Middle frontal gyrus (tissue), 1 donor: ENCODE data around the gene MLLT10.
"Not testable (repeated sequence)": the region's sequence is repeated elsewhere in the genome, so short reads cannot be mapped to it uniquely, and the experiment has no call there.

Source experiments
- DNase-seq: peaks from one replicate; pipeline ENCODE4 v3.0.0-alpha.2; 2015; ENCODE audit warnings: low spot score; ENCODE audit errors: extremely low spot score

Gene MLLT10

DNA sequence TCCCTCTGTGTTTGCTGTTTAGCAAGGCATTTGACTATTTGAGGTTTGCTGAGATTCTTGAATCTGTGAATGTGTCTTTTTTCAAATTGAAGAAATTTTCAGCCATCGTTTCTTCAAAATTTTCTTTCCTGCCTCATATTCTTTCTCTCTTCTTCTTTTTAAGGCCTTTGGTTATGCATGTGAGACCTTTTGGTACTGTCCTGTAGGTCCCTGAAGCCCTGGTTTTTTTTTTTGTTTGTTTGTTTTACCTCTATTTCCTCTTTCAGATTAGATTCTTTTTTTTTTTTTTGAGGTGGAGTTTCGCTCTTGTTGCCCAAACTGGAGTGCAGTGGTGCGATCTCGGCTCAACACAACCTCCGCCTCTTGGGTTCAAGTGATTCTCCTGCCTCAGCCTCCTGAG lies 45.3 kb downstream of the MLLT10 start:
- no peak for DNase-seq

DNA sequence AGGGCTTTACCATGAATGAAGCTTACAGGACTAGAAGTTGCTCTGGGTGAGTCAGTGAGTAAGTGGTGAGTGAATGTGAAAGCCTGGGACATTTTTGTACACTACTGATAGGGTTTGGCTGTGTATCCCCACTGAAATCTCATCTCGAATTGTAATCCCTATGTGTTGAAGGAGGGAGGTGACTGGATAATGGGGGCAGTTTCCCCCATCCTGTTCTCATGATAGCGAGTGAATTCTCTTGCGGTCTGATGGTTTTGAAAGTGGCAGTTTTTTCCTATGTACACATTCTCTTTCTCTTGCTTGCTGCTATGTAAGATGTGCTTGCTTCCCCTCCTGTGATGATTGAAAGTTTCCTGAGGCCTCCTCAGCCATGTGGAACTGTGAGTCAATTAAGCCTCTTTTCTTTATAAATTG lies 47.4 kb downstream of the MLLT10 start:
- DNase-seq: not testable (repeated sequence)

GRCh38 chr10:21584834-21585530 lies 51.0 kb downstream of the MLLT10 start:
- DNase-seq: no peak

DNA sequence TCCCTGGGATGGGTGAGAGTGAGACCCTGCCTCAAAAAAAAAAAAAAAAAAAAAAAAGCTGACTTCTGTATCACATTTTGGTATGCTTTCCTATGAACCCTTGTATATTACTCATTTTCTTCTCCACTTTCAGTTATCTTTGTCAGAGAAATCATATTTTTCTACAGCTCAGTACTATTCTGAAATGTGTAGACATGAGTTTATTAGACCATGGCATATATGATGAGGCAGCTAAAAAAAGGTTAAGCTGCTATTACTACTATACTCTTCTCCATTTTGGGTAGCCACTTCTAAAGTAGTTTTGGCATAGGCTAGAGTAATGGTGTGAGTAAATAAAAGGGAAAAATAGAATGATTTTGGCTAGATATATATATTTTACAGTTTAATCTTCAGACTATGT lies 53.4 kb downstream of the MLLT10 start:
- DNase-seq: no peak

GRCh38 chr10:21588159-21588558 lies 54.1 kb downstream of the MLLT10 start:
- not testable (repeated sequence) for DNase-seq

DNA sequence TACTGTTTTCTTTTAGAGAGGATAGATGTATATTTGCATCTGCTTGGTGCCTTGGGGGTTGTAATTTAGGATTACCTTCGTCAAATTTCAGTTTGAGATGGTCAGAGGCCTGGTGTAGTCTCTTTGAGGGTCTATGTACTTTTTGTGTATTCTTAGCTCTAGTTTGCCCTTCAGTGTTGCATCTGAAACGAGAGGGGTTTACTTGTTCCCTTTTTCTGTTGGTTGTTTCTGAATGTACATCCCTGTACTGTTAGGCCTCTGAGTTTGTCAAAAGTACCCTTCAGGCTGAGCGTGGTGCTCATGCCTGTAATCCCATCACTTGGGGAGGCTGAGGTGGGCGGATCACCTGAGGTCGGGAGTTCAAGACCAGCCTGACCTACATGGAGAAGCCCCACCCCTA lies 60.0 kb downstream of the MLLT10 start:
- DNase-seq: no peak

GRCh38 chr10:21599582-21599981 lies 65.5 kb downstream of the MLLT10 start:
- DNase-seq: no peak

- DNase-seq: no peak
These were observed 66.9 kb downstream of the MLLT10 start for GRCh38 chr10:21600804-21601433.

DNA sequence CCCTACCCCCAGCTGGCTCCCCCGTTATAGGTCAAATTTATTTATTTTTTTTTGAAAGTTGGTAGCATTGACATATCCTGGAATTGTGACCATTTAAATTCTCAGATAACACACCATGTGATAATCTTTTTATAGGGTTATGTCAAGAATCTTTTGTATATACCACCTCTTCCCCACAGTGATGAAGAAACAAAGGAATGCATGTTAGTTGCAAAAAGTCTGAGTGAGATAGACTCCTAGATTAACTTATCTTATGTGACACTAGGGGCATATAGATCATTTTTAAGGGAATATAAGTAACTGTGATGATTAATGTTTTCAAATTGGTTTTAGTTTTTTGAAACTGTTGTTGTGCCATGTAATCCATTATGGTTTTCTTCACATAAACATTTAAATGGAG lies 68.3 kb downstream of the MLLT10 start:
- no peak for DNase-seq

GRCh38 chr10:21603721-21604120 lies 69.7 kb downstream of the MLLT10 start:
- no peak for DNase-seq

DNA sequence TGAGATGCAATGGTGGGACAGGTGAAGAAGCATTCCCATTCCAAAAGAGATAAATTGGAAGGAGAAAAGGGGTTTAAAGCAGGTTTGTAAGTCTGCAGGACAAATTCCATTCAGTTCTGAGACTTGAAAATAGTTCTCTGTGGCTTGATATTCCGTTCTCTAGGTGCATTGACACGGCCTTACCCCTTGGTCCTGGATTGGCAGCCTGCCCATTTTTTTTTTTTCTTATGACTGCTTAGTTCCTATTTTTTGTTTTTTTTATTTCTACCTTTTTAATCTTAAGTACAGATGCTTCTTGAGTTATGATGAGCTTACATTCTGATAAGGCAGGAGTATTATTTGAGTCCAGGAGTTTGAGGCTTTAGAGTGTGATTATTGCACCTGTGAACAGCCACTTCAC lies 70.6 kb downstream of the MLLT10 start:
- no peak for DNase-seq

GRCh38 chr10:21607907-21608306 lies 73.9 kb downstream of the MLLT10 start:
- DNase-seq: no peak

DNA sequence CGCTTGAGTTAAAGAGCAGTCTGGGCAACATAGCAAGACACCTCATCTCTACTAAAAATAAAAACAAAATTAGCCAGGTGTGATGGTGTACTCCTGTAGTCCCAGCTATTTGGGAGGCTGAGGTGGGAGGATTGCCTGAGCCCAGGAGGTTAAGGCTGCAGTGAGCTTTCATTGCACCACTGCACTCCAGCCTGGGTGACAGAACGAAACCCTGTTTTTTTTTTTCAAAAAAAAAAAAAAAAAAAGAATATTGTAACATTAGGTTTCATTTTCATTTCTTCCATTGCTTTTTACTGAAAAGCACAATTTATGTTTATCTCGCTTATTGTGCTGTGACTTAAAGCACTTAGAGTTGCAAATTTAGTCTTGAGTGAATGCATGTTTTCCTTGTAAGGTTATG lies 80.0 kb downstream of the MLLT10 start:
- DNase-seq: no peak

DNA sequence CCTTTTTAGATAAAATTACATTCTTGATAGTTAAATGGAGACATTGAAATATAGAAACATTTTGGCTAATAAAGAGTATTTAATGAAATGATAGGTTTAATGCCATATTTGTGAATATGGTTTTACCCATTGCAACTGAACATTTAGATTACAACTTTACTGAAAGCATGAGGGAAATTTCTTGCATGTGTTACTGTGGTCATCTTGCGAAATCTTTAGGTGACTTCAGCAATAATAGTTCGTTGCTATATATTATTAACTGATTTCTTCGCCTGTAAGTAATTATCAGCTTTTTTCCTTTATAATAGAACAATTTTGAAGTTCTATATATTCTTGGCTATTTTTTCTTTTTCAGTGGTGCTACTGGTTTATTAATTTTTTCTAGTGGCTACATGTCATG lies 83.2 kb downstream of the MLLT10 start:
- no peak for DNase-seq

DNA sequence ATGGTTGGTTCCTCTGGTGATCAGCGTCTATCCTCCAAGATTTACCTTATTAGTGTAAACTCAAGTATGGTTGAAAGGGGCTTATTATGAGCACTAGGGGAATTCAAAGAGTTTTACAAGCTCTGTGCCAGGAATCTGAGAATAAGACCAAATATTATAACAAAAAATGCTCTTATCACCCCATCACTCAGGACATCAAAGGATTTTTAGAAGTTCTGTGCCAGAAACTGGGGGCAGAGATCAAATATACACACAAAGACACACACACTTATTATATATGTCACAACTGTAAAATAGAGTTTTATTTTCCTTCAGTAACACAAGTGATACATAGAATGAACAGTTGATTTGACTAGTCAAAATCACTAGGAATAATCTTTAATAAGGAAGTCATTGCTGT lies 89.3 kb downstream of the MLLT10 start:
- DNase-seq: no peak

GRCh38 chr10:21624421-21624820 lies 90.4 kb downstream of the MLLT10 start:
- DNase-seq: not testable (repeated sequence)

GRCh38 chr10:21624951-21625350 lies 90.9 kb downstream of the MLLT10 start:
- DNase-seq: no peak

DNA sequence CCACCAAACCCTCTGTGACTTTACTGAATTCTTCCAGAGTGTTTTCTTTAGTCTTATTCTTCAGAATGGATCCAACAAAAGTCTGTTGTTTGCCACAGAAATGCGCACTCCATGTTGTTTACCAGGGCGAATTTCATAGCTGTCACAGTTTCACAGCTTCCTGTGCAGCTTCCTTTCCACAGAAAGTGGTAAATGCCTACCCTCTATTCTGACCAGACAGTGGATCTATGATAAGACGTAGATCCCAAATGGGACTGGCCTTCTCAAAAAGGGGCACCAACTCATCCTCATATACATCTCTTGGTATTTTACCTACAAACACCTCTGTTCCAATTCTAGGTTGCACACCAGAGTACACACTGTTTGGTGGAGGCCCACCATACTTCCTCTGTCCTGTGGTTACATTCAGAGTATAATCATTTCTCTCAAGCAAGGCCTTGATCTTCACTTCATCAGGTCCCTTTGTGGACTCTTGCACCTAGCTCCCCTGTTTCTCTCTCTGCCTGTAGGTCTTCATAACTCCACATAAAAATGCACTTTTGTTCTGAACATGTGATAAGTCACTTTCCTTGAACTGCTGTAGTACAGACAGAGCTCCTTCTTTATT lies 91.7 kb downstream of the MLLT10 start:
- no peak for DNase-seq

DNA sequence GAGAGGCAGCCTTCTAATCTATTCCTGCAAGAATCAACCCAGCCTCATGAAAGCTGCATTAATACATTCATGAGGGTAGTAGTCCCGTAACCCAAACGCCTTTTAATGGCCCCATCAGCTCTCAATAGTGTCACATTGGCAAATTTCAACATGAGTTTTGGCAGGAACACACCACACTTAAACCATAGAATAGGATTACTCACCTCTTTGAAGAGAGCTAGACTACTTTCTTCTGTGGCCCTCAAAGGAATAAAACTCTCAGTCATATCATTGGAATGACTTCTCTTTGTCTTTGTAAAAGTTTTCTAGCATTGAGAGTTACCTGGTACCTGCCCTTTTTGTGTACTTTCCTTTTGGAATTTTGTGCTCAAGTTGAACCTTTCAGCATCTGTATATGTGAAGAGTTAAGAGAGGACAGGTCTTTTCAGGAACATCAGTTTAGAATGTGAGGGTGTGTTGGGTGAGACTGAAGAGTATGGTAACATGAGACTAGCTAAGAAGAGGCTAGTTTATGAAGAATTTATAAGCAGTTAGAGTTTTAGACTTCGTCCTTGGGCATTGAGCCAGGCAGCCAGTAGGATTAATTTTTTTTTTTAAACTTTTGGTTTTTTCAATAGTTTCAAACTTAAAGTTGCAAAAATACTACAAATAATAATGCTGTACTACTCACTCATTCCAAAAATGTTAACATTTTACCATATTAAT lies 92.6 kb downstream of the MLLT10 start:
- DNase-seq: no peak

GRCh38 chr10:21627331-21627730 lies 93.3 kb downstream of the MLLT10 start:
- no peak for DNase-seq

DNA sequence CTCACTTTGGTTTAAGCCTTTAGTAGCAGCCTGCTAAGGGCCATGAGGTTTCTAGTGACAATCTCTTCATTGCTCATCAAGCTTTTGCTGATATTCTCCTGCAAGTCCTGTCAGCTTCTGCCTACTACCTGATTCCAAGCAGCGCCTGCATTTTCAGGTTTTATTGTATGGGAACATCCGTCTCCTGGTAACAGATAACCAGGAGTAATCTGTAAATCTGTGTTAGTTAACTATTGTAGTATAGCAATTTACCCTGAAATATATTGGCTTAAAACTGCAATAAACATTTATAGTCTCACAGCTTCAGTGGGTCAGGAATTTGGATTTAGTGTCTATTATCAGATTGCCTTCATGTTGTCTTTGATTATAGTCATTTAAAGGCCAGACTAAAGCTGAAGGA lies 94.0 kb downstream of the MLLT10 start:
- no peak for DNase-seq

DNA sequence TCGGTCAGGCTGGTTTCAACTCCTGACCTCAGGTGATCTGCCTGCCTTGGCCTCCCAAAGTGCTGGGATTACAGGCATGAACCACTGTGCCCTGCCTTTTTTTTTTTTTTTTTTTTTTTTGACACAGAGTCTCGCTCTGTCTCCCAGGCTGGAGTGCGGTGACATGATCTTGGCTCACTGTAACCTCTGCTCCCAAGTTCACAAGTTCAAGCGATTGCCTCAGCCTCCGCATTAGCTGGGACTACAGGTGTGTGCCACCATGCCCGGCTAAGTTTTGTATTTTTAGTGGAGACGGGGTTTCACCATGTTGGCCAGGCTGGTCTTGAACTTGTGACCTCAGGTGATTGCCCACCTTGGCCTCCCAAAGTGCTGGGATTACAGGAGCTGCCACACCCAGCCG lies 94.6 kb downstream of the MLLT10 start:
- not testable (repeated sequence) for DNase-seq
